ENCODE measurements around the gene MFAP3L.
"Not testable (repeated sequence)": the region's sequence is repeated elsewhere in the genome, so short reads cannot be mapped to it uniquely, and the experiment has no call there.

Gene MFAP3L

DNA sequence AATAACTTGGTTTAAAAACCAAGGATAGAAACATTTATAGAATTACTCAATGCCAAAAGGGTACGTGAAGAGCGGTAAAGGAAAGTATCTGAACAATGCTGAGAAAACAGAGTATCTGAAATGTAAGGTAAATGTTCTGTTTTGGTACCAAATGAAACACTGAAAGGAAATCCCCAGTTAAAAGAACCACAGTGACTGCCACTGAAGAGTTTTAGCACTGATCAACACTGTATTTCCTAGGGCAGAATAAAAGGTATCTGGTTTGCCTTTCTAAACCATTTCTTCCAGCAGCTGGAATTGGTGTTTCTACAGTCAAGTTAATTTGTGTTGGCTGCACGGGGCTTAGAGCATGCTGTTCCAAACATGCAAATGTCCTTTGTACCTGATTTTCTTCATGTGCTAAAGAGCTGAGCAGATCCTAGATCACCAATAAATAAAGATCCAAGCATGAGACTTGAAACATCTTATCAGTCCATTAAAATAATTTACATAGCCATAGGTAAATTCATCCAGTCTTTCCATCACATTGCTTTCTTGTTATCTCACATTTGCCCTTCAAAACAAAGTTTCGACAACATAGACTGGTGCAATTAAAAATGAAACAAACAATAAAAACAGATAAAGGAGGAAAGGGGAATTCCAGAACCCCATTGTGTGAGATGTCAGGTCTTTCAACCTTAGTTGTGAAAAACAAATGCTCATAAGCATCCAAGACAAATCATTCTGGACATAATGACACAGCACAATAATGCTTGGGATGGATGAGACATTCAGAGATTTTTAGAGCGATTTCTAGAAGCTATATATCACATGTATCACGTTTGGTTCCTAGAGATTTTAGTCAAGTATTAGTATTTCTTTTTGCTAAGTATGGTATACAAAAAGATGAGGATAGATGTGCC lies 38.6 kb downstream of the MFAP3L start:
- no peak for DNase-seq (ENCODE audit: low read depth in 2 of 2)

GRCh38 chr4:169986369-169986768 lies 39.8 kb downstream of the MFAP3L start:
- DNase-seq (ENCODE audit: low read depth in 2 of 2) = no peak

- DNase-seq (ENCODE audit: low read depth in 2 of 2) = no peak
Measured at GRCh38 chr4:169985881-169986280, 40.3 kb downstream of the MFAP3L start.

DNA sequence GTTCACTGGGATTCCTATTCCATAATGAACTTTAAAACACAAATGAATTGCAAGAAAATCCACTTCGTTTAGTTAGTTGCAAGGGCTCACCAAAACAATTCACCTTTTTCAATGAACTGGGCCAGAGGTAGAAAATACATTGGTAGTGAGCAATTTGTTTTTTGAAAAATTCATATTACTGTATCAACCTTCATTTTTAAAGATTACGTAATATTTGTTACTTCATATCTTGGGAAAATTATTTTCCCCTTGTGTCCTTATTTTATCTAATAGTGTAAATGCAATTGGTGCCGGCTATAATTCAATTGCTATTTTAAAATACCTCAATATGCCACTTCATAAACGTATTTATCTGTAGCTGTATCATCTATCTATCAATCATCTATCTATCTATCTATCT lies 41.5 kb downstream of the MFAP3L start:
- no peak for DNase-seq (ENCODE audit: low read depth in 2 of 2)

GRCh38 chr4:169984173-169984572 lies 42.0 kb downstream of the MFAP3L start:
- no peak for DNase-seq (ENCODE audit: low read depth in 2 of 2)

- DNase-seq (ENCODE audit: low read depth in 2 of 2) = no peak
Measured at GRCh38 chr4:169976951-169977350, 49.2 kb downstream of the MFAP3L start.

DNA sequence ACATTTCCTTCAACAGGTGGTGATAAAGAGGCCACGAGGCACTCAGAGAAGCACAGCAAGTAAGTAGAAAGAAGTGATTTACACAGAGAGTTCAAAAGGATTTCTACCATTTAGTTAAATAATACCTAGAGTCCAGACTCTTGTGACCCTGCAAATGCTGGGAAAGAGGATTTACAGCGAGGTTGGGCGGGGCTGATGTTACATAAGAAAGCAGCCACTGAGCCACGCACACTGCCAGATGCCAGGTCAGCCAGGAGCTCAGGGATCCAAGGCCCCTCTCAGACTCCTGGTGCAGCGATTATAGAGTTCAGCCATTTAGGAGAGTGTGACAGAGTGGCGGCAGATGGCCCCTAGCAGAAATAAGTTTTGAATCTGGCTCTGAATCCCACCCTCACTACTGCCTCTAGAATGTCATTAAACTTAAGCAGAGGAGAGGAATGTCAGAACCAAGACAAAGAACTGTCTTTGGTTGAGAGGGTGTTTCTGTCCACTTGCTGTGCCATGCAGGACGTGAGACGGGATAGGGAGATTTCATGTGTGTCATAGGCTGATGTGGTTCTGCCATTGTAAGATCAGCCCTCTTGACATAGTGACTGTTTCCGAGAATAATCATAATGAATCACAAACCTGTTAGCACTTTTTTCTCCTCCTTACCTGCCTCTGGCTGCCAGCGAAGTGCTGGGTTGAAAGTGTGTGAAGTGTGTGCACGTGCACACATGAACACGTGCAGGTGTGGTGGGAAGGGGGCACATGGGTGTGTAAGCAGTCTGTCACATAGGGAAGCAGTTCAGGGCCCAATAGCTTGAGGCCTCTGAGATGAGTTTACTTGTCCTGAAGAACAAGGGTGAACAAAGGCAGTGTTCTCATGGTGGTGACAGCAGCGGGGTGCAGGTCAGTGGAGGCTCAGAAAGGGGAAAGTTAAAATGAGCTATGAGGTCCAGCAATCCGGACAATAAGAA lies 50.1 kb downstream of the MFAP3L start:
- DNase-seq (ENCODE audit: low read depth in 2 of 2) = no peak

DNA sequence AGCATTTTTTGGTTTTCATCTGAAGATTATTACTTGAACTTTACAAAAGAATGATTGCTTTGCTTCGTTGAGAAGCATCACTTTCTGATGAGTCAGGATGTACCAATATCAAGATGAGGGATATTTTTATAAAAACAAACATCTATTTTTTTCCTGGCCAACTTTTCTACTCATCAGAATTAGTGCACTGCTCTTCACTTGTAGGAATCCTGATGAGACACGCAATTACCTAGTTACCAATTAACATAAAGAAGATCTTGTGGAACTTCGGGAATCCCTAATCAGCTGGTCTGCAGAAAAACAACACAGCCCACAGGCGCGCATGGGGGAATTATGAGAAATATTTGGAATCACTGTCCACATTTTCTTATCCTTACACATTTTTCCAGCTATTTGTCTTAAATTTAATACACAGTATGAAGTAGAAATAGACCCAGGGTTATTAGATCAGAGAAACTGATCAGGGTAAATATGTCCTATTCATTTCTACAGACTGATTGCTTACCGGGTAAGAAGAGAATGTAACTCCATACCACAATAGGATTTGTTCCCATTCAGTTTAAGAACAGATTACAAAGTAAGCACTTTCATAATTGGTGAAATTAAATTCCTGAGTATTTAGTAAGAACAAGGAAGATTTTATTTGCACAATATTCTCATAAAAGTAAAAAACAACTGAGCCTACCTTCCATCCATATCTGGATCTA lies 50.9 kb downstream of the MFAP3L start:
- DNase-seq (ENCODE audit: low read depth in 2 of 2) = no peak

- DNase-seq (ENCODE audit: low read depth in 2 of 2) = no peak
Measured at GRCh38 chr4:169971456-169972015, 54.7 kb downstream of the MFAP3L start.

DNA sequence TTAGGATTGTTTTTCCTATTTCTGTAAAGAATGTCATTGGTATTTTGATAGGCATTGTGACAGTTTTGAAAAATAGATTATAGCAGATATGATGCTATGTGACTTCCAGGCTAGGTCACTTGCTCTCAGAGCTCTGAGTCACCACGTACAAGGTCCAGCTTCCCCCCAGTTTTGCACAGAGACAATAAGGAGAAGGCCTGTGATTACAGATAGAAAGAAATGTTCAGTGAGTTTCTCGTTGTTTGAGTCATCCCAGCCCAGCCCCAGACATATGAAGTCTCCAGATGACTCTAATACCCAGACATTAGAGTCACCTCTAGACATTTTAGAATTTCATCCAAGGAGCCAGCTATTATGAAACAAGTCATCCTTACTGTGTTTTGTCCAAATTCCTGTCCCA lies 57.2 kb downstream of the MFAP3L start:
- DNase-seq (ENCODE audit: low read depth in 2 of 2) = no peak

GRCh38 chr4:169963998-169964397 lies 62.2 kb downstream of the MFAP3L start:
- DNase-seq (ENCODE audit: low read depth in 2 of 2) = no peak

GRCh38 chr4:169959254-169959653 lies 66.9 kb downstream of the MFAP3L start:
- DNase-seq (ENCODE audit: low read depth in 2 of 2) = no peak

GRCh38 chr4:169958629-169959028 lies 67.6 kb downstream of the MFAP3L start:
- no peak for DNase-seq (ENCODE audit: low read depth in 2 of 2)

DNA sequence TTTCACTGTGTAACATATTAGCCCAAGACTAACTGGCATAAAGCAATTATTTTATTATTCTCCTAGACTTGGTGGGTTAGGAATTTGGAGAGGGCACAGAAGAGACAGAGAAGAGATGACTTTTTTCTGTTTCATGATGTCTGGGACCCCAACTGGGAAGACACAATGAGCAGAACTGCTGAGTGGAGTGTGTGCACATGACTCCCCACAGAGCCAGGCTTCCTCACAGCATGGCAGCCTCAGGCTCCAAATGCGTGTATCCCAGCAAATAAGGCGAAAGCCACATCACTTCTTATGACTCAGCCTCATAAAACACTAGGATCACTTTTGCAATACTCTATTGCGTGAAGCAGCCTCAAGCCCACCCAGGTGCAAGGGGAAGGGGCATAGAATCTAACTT lies 68.4 kb downstream of the MFAP3L start:
- no peak for DNase-seq (ENCODE audit: low read depth in 2 of 2)

- no peak for DNase-seq (ENCODE audit: low read depth in 2 of 2)
Measured at GRCh38 chr4:169956091-169956843, 69.9 kb downstream of the MFAP3L start.

GRCh38 chr4:169955521-169955920 lies 70.7 kb downstream of the MFAP3L start:
- no peak for DNase-seq (ENCODE audit: low read depth in 2 of 2)

- no peak for DNase-seq (ENCODE audit: low read depth in 2 of 2)
Measured at GRCh38 chr4:169952236-169953002, 73.8 kb downstream of the MFAP3L start.

DNA sequence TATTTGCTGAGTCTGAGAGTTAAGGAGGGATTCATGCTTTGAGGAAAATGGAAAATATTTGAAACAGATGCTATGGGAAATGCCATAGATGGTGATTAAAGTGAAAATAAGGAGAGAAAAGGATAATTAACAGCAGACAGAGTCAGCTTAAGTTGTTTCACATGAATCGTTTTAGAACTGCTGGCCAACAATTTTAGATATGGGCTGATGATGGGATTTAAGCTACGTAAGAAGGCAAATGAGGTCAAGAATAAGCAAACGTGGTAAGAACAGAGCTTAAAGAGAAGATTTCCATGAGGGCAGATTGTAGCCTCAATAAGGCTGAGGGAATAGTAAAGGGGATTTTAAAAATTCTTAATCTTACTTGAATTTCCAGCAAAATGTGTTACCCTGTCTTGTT lies 77.9 kb downstream of the MFAP3L start:
- DNase-seq (ENCODE audit: low read depth in 2 of 2) = no peak

- DNase-seq (ENCODE audit: low read depth in 2 of 2) = no peak
Measured at GRCh38 chr4:169945636-169946035, 80.6 kb downstream of the MFAP3L start.

DNA sequence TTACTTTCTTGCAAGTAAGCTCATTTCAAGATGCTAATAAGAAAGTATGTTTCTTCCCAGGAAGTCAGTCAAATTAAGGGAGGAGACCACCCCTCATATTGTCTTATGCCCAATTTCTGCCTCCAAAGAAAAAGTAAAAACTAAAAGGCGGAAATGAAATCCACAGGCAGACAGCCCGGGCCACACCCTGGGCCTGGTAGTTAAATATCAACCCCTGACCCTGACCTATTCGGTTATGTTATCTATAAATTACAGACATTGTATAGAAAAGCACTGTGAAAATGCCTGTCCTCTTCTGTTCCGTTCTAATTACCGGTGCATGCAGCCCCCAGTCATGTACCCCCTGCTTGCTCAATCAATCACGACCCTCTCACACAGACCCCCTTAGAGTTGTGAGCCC lies 82.6 kb downstream of the MFAP3L start:
- DNase-seq (ENCODE audit: low read depth in 2 of 2) = not testable (repeated sequence)
